Right lobe of liver (tissue), 4 donors: ENCODE results near the gene DET1.

Experiments used
- POLR2A ChIP-seq: fragments of 450-650 bp; IDR thresholded peaks from one replicate; pipeline ENCODE4 v1.6.1; 2017; ENCODE audit warnings: antibody characterized with exemption, mild to moderate bottlenecking
- TF ChIP-seq, protein P1 (sequence below), 4 donors: fragments of 200-600 bp in 3 of 4; fragments of 450-650 bp in 1 of 4; IDR thresholded peaks; one replicate each; pipeline versions ENCODE4 v1.5.1 to v1.8.0; 2016 to 2022; ENCODE audit warnings: antibody characterized with exemption in 4 of 4, mild to moderate bottlenecking in 2 of 4
- donor health status: DM: no; HTN: no; CAD: no.
- donor health status: DM: no; HTN: no; CAD: no.
- donor health status: DM: no; HTN: yes; CAD: no.

DNA sequence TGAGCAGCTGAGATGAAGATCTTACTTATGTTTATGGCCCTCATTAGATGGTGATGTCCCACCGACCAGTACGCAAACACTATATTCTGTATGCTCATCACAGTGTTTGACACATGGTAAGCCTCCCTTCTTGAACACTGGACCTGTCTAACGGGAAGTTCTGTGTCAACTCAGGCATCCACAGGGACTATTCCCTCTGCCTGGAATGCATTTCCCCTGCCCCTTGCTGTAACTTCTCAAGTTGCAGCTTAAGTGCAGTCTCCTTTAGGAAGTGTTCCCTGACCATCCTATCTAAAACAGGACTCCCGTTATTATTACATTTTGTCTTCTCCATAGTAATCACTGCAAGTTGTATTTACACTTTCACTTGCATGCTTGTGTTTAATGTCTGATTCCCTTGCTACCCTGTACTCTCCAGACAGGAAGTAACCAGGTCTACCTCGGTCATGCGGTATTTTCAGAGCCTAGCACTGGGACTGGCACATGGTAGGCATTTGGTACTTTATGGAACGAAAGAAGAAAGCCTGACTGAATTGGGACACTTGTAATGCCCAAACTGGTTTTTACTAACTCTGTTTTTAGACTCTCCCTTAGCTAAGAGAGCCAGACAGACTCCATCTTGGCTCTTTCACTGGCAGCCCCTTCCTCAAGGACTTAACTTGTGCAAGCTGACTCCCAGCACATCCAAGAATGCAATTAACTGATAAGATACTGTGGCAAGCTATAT is 8.7 kb downstream of the DET1 start:
- TF ChIP-seq, protein P1, sequence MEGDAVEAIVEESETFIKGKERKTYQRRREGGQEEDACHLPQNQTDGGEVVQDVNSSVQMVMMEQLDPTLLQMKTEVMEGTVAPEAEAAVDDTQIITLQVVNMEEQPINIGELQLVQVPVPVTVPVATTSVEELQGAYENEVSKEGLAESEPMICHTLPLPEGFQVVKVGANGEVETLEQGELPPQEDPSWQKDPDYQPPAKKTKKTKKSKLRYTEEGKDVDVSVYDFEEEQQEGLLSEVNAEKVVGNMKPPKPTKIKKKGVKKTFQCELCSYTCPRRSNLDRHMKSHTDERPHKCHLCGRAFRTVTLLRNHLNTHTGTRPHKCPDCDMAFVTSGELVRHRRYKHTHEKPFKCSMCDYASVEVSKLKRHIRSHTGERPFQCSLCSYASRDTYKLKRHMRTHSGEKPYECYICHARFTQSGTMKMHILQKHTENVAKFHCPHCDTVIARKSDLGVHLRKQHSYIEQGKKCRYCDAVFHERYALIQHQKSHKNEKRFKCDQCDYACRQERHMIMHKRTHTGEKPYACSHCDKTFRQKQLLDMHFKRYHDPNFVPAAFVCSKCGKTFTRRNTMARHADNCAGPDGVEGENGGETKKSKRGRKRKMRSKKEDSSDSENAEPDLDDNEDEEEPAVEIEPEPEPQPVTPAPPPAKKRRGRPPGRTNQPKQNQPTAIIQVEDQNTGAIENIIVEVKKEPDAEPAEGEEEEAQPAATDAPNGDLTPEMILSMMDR (IDR thresholded peaks at IDR 0.05), result no peak
- TF ChIP-seq POLR2A, result no peak
